ENCODE measurements around the gene TSSC4. TPM values are rescaled to one million over a fixed set of nuclear protein-coding genes. Genes with fewer than 3 reads are reported as not detected.

Gene TSSC4
- total RNA-seq = 24.2 TPM

DNA sequence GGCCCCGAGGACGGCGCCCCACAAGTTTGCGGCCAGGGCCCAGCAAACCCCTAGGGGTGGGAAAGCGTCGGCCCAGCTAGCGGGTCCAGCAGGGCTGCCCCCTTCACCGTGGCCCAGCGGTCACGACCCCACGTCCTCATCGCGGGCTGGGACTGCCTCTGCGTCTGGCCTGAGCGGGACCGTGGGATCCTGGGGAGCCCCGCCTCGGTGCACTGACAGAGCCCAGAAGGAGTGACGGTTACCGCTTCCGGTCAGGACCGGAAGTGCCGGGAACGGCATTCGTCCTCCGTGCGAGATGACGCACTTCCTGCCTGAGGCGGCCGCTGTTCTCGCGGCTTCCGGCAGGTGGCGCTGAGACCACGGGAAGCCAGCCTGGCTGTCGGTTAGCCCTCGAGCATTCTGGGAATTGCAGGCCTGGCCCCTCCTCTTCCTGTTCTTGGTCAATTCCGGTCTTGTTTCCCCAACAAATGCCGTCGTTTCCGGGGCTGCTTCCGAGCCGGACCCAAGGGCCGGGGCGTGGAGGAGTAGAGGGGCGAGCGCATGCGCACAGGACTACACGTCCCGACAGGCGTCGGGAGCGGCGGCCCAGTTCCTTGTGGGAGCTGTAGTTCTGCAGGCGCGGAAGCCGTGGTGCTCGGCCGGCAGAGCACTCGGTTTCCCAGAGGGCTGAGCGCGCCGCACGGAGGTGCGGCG lies at the start of gene TSSC4:
Gene TSSC4, plus strand, starts transcription at position 682 of the 693 bp plus-strand sequence. CDS start 1,884 bp downstream, outside the sequence.

DNA sequence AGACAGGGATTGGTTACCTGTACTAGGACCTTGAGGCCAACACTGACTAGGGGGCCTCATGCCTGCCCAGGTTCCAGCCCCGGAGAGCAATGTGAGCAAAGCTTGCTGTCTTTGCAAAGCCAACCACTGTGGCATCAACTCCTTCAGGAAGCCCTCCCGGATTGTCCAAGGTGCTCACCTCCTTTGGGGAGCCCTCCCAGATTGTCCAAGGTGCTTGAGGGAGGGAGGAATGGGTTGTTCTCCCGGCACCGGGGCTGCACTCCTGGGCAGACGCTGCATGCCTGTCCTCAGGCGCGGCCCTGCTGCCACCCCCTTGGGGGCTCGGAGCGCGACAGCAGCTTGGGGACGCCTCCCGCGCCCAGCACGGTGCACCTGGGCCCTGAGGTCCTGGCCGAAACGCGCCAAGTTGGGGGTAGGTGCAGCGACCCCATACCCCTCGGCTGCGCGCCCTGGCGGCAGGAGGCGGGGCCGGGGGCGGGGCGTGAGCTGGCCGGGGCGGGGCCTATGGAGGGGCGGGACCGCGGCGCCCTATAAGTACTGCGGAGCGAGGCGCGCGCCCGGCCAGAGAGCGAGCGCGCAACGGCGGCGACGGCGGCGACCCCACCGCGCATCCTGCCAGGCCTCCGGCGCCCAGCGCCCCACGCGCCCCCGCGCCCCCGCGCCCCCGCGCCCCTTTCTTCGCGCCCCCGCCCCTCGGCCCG lies 23.6 kb upstream of the TSSC4 start, which contains the start of gene CD81:
Gene CD81, plus strand, starts transcription at position 560 of the 701 bp plus-strand sequence. CDS start 240 bp downstream, outside the sequence.

DNA sequence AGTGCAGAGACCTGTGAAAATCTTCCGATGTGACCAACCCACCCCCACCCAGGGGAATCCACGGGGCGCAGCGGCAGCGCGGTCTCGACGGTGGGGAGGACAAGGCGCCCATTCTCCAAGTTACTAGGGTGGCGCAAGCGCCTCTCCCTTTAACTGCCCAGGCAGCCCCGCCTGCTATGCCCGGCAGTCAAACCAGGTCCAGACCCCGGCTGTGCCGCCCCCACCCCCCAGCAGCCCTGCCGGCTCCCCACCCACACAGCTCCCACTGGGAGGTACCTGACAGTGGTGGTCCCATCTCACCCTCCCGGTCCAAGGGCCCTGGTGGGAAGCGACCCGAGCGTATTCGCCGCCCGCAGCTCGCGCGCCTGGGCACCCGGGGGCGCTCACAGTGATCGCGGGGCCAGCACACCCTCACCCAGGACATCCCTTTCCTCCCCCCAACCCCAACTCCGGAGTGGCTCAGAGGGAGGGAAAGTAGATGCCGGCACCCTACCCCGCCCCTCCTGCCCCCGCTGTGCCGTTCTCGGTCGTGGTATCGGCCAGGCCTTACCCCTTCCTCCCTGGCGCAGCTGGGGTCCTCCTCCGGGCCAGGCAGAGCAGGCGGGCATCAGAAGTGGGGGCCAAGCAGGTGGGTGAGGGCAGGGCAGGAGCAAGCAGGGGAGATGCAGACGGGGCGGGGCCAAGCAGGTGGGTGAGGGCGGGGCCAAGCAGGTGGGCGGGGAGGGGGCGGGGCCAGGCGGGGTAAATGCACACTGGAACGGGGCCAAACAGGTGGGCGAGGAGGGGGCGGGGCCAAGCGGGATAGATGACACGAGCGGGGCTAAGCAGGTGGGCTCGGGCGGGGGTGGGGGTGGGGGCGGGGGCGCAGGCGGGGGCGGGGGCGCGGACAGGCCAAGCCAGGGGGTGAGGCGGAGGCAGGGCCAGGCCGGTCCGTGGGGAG lies 43.6 kb downstream of the TSSC4 start, which contains the start of gene TRPM5:
Gene TRPM5, minus strand, starts transcription at position 634 of the 940 bp plus-strand sequence. CDS start 21,478 bp downstream, outside the sequence.

DNA sequence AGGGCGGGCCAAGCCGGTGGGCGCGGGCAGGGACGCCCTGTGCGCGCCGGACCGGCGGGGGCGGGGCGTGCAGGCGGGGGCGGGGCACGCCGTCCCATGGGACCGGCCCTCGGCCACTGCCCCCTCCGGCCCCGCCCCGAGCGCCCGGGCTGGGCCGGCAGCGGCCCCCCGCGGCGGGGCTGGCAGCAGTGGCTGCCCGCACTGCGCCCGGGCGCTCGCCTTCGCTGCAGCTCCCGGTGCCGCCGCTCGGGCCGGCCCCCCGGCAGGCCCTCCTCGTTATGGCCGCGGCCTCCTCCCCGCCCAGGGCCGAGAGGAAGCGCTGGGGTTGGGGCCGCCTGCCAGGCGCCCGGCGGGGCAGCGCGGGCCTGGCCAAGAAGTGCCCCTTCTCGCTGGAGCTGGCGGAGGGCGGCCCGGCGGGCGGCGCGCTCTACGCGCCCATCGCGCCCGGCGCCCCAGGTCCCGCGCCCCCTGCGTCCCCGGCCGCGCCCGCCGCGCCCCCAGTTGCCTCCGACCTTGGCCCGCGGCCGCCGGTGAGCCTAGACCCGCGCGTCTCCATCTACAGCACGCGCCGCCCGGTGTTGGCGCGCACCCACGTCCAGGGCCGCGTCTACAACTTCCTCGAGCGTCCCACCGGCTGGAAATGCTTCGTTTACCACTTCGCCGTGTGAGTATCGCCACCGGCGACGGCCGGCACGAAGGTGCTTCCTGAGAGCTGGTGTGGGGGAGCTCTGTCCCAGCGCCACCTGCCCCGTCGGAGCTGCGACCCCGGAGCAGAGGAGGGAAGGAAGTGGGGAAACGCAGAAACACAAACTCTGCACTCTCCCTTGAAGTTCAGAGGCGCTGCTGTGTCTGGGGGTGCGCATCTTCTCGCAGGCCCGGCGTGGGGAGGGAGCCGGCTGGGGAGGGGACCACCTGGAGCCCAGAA lies 44.5 kb downstream of the TSSC4 start, which contains the start of gene KCNQ1:
Gene KCNQ1, plus strand, starts transcription at position 188 of the 925 bp plus-strand sequence. Its CDS starts 91 bp downstream, at position 279.

Small RNA genes within 50 kb of the gene (small RNA-seq; reads per million reads assigned to genes)
- gene RF00019 = not detected

Other genes starting within 250 kb of the TSSC4 start
- gene INS, start 239.5 kb upstream of the TSSC4 start, total RNA-seq = not detected
- 8.5 TPM for gene TH, start 228.9 kb upstream of the TSSC4 start, total RNA-seq
- 0.69 TPM for gene ASCL2, start 130.2 kb upstream of the TSSC4 start, total RNA-seq
- gene C11orf21, start 98.8 kb upstream of the TSSC4 start, total RNA-seq = 0.23 TPM
- gene TSPAN32, start 98.7 kb upstream of the TSSC4 start, total RNA-seq = 0.69 TPM
- gene CD81, start 23.4 kb upstream of the TSSC4 start, total RNA-seq = 156 TPM
- under 0.01 TPM for gene TRPM5, start 43.8 kb downstream of the TSSC4 start, total RNA-seq
- 0.92 TPM for gene KCNQ1, start 44.3 kb downstream of the TSSC4 start, total RNA-seq

All from diencephalon (tissue), 1 donor.